Measurements from ENCODE around the gene MARCHF9.
A peak's percentile ranks its signal among the peaks of the same experiment; 100 is the strongest.
"Not testable (repeated sequence)": the region's sequence is repeated elsewhere in the genome, so short reads cannot be mapped to it uniquely, and the experiment has no call there.

MARCHF9 gene

GRCh38 chr12:57754411-57755193 is at the start of gene MARCHF9:
Gene MARCHF9, plus strand, starts transcription at chr12:57755103. Its CDS starts 426 bp downstream, at chr12:57755529.
- no peak for TF ChIP-seq ZNF274 (IDR thresholded peaks at IDR 0.05; ENCODE audit: low read depth, low read length)
- peak within 1 kb of the TSS; percentile 86 for H3K4me3 ChIP-seq (ENCODE audit: low read length)

DNA sequence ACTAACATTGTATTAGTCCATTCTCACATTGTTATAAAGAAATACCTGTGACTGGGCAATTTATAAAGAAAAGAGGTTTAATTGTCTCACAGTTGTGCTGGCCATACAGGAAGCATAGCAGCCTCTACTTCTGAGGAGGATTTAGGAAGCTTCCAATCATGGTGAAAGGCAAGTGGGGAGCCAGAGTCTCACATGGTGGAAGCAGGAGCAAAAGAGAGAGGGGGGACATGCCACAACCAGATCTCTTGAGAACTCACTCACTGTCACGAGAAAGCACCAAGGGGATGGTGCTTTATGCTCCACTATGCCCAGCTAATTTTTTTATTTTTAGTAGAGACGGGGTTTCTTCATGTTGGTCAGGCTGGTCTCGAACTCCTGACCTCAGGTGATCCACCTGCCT is 47.7 kb upstream of the MARCHF9 start:
- H3K4me3 ChIP-seq (ENCODE audit: low read length), result no peak overlapping the region
- no peak for TF ChIP-seq ZNF274 (IDR thresholded peaks at IDR 0.05; ENCODE audit: low read depth, low read length)

DNA sequence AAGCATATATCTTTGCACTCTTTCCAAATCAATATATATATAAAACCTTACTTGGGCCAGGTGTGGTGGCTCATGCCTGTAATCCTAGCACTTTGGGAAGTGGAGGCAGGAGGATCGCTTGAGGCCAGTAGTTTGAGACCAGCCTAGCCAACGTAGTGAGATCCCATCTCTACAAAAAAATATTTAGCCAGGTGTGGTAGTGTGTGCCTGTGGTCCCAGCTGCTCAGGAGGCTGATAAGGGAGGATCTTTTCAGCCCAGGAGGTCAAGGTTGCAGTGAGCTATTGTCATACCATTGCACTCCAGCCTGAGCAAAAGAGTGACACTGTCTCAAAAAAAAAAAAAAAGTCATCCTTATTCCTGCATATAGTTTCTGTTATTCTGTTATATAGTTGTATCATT is 46.6 kb upstream of the MARCHF9 start:
- TF ChIP-seq ZNF274 (IDR thresholded peaks at IDR 0.05; ENCODE audit: low read depth, low read length), result no peak
- H3K4me3 ChIP-seq (ENCODE audit: low read length), result no peak overlapping the region

DNA sequence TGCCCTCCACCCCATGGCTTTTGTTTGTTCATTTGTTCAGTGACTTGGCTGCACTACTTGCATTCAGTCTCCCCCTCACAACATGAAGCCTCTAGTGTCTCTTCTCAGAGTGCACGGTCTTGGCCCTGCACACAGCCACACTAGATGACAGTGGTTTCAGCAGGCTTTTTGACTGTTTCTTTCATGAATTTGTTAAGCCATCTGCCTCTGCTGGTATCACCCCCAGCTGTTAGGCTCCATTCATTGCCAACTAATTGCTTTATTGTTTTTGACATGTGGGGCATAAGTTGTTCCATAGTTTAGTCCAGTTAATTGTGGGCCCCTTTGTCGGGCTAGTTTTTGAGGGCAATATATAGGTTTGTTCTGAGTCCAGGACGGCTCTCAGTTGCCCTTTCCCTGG is 42.2 kb upstream of the MARCHF9 start:
- H3K4me3 ChIP-seq (ENCODE audit: low read length), result no peak overlapping the region

DNA sequence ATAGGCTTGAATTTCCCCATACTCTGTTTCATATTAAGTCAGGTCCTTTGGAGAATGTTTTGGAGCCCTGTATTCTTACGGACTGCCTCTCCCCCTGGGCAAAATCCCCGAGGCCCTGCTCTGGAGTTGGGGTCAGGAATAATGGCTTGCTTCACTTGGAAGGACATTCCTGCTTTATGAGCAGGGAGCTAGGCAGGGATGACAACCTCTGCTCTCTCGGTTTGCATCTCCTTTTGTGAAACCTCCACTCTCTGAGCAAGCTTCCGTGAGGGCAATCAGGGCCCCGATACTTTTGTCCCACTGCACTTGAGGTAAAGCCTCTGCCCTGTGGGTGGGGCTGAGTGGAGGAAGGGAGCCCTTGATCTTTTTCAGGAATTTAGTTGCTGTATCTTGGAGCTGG is 41.7 kb upstream of the MARCHF9 start:
- TF ChIP-seq ZNF274 (IDR thresholded peaks at IDR 0.05; ENCODE audit: low read depth, low read length), result no peak
- no peak overlapping the region for H3K4me3 ChIP-seq (ENCODE audit: low read length)

More for the DNA sequence above, 42.2 kb upstream of the MARCHF9 start:
- TF ChIP-seq ZNF274 (IDR thresholded peaks at IDR 0.05; ENCODE audit: low read depth, low read length), result no peak

DNA sequence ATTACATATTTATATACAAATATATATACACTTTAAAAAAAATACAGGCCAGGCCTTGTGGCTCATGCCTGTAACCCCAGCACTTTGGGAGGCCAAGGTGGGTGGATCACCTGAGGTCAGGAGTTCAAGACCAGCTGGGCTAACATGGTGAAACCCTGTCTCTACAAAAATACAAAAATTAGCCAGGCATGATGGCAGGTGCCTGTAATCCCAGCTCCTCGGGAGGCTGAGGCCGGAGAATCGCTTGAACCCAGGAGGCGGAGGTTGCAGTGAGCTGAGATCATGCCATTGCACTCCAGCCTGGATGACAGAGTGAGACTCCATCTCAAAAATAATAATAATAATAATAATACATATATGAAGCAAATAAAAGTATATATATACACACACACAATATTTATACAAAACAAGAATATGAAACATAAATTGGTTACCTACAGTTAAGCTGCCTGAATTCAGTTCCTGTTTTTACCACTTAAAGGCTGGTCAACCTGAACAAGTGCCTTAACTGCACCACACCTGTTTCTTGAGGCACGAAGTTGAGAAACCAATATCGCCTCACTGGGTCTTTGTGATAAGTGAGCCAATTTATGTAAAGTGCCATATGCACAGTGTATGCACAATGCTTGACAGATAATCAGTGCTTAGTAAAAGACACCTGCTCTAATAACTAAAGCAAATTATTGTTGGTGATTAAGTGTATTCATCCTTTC is 39.7 kb upstream of the MARCHF9 start:
- H3K4me3 ChIP-seq (ENCODE audit: low read length), result not testable (repeated sequence)

GRCh38 chr12:57715786-57716185 is 39.1 kb upstream of the MARCHF9 start:
- no peak for TF ChIP-seq ZNF274 (IDR thresholded peaks at IDR 0.05; ENCODE audit: low read depth, low read length)
- H3K4me3 ChIP-seq (ENCODE audit: low read length), result no peak overlapping the region

- H3K4me3 ChIP-seq (ENCODE audit: low read length), result no peak overlapping the region
- TF ChIP-seq ZNF274 (IDR thresholded peaks at IDR 0.05; ENCODE audit: low read depth, low read length), result no peak
Measured at GRCh38 chr12:57716305-57716704, 38.6 kb upstream of the MARCHF9 start.

- no peak for TF ChIP-seq ZNF274 (IDR thresholded peaks at IDR 0.05; ENCODE audit: low read depth, low read length)
- no peak overlapping the region for H3K4me3 ChIP-seq (ENCODE audit: low read length)
Measured at GRCh38 chr12:57717131-57717530, 37.8 kb upstream of the MARCHF9 start.

DNA sequence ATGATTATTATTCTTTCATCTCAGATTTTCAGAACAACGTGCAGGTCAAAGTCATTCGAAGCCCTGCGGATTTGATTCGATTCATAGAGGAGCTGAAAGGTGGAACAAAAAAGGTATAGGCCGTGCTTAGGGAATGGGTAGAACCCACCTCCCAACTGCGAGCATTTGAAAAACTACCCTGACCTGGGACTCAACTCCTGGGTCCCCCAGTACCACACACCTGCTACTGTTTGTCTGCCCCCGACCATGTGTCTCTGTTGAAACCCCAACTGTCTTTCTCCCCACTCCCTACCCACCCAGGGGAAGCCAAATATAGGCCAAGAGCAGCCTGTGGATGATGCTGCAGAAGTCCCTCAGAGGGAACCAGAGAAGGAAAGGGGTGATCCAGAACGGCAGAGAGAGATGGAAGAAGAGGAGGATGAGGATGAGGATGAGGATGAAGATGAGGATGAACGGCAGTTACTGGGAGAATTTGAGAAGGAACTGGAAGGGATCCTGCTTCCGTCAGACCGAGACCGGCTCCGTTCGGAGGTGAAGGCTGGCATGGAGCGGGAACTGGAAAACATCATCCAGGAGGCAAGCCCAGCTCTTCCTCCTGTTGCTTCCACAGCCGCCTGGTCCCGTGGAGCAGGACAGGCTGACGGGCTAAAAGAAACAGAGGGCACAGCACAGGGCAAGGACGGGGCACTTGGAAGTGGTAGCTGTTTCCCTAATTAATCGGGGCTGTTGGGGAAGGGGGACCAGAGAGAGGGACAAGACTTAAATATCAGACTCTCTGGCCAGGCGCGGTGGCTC is 36.9 kb upstream of the MARCHF9 start:
- no peak for TF ChIP-seq ZNF274 (IDR thresholded peaks at IDR 0.05; ENCODE audit: low read depth, low read length)
- H3K4me3 ChIP-seq (ENCODE audit: low read length), result no peak overlapping the region

- no peak for TF ChIP-seq ZNF274 (IDR thresholded peaks at IDR 0.05; ENCODE audit: low read depth, low read length)
- no peak overlapping the region for H3K4me3 ChIP-seq (ENCODE audit: low read length)
Measured at GRCh38 chr12:57718641-57719528, 36.0 kb upstream of the MARCHF9 start.

DNA sequence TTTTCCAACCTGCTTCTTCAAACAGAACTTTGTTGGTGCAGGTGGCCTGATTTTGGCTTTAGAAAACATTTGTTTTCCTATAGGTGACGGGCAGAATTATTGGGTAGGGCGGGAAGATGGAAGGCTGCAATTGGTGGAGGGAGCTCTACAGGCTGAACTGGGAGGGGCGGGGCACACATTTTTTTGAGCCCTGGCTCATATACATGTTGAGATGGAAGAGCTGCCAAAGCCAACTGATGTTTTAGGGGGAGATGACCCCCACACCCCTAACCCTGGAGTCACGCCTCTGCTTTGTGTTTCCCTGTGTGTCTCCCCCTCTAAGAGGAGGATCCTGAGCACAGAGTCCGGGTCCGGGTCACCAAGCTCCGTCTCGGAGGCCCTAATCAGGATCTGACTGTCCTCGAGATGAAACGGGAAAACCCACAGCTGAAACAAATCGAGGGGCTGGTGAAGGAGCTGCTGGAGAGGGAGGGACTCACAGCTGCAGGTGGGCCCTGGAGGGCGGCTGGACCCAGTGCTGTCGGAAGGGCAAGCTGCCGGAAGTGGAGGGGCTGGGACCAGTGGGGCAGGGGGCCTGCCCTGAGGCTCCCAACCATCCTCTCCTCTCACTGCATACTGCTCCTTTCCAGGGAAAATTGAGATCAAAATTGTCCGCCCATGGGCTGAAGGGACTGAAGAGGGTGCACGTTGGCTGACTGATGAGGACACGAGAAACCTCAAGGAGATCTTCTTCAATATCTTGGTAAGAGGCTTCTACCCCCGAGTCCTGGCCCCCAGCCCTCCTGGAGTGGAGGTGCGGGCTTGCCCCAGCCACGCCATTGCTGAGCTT is 34.9 kb upstream of the MARCHF9 start:
- TF ChIP-seq ZNF274 (IDR thresholded peaks at IDR 0.05; ENCODE audit: low read depth, low read length), result no peak
- H3K4me3 ChIP-seq (ENCODE audit: low read length), result no peak overlapping the region
